Activated CD4-positive, alpha-beta memory T cell treated with anti-CD3 and anti-CD28 coated beads for 36 hours (primary cell): Measurements from ENCODE around the gene COP1. TPM values are rescaled to one million over a fixed set of nuclear protein-coding genes. Genes with fewer than 3 reads are reported as not detected.
"Not testable (repeated sequence)": the region's sequence is repeated elsewhere in the genome, so short reads cannot be mapped to it uniquely, and the experiment has no call there.

Source experiments
- CTCF ChIA-PET: fragments of 350-600 bp; sonication (Branson Sonifier 250); formaldehyde crosslinking; loops from one replicate; lab custom pipeline; 2021; ENCODE audit warnings: antibody characterized with exemption, inconsistent platforms; lab: Charles Lee
- POLR2A ChIA-PET: fragments of 350-600 bp; sonication (Branson Sonifier 250); formaldehyde crosslinking; loops from one replicate; lab custom pipeline; 2021; ENCODE audit warnings: antibody characterized with exemption; lab: Charles Lee
- DNase-seq: peaks from one replicate; pipeline ENCODE4 v3.0.0-alpha.2; 2020
- H3K27ac Mint-ChIP-seq: one replicate; pipeline ENCODE4 v1.8.0; 2021; ENCODE audit warnings: mixed read lengths
- H3K27me3 Mint-ChIP-seq: one replicate; pipeline ENCODE4 v1.8.0; 2021; ENCODE audit warnings: mixed read lengths
- H3K36me3 Mint-ChIP-seq: one replicate; pipeline ENCODE4 v1.8.0; 2021; ENCODE audit warnings: mixed read lengths
- H3K4me1 Mint-ChIP-seq: one replicate; pipeline ENCODE4 v1.8.0; 2021; ENCODE audit warnings: low read depth, mixed read lengths
- H3K4me3 Mint-ChIP-seq: one replicate; pipeline ENCODE4 v1.8.0; 2021; ENCODE audit warnings: mild to moderate bottlenecking, mixed read lengths
- H3K9me3 Mint-ChIP-seq: one replicate; pipeline ENCODE4 v1.8.0; 2021; ENCODE audit warnings: mixed read lengths
- intact Hi-C: fragments of 100-400 bp; cut with micrococcal nuclease; formaldehyde crosslinking; loops from one replicate; pipeline ENCODE4 v1.15.1; 2023
- total RNA-seq, 2 experiments: library from RNA; stranded (reverse); gene quantifications; one replicate each; pipeline ENCODE4 v1.2.3, GENCODE V29; 2021

Gene COP1
- total RNA-seq, 2 experiments from 2014 or later, result 34.2 to 34.7 TPM

GRCh38 chr1:176217461-176218099, 10.5 kb upstream of the COP1 start:
- no peak overlapping the region for H3K4me3 Mint-ChIP-seq
- peaks cover 1% of the 10 kb centered on the region for H3K36me3 Mint-ChIP-seq
- H3K27me3 Mint-ChIP-seq, result peaks cover 4% of the 10 kb centered on the region
- intact Hi-C loops, result no loop called here
- ChIA-PET CTCF (no interaction called here), POLR2A (interaction anchor here (1.2 kb wide), 1 partner anchor 10 kb away, joined by 6 read pairs; the partner anchor contains the start of gene COP1)
- H3K9me3 Mint-ChIP-seq, result no peaks in the 10 kb centered on the region
- H3K4me1 Mint-ChIP-seq, result no peaks in the 10 kb centered on the region
- H3K27ac Mint-ChIP-seq, result no peak overlapping the region
- no peak for DNase-seq

- CTCF ChIA-PET, result no interaction called here
Measured at GRCh38 chr1:176216031-176216430, 8.9 kb upstream of the COP1 start.

GRCh38 chr1:176211396-176212165, 4.5 kb upstream of the COP1 start:
- no peak overlapping the region for H3K4me3 Mint-ChIP-seq
- CTCF ChIA-PET, result no interaction called here
- POLR2A ChIA-PET, result no interaction called here

More at GRCh38 chr1:176216031-176216430, 8.9 kb upstream of the COP1 start:
- H3K27me3 Mint-ChIP-seq, result peaks cover 4% of the 10 kb centered on the region
- DNase-seq, result no peak
- no peak overlapping the region for H3K4me3 Mint-ChIP-seq
- H3K4me1 Mint-ChIP-seq, result no peaks in the 10 kb centered on the region
- POLR2A ChIA-PET, result no interaction called here
- intact Hi-C loops, result no loop called here
- H3K9me3 Mint-ChIP-seq, result no peaks in the 10 kb centered on the region
- no peak overlapping the region for H3K27ac Mint-ChIP-seq
- H3K36me3 Mint-ChIP-seq, result peaks cover 1% of the 10 kb centered on the region

GRCh38 chr1:176208034-176208433, 948 bp upstream of the COP1 start:
- H3K9me3 Mint-ChIP-seq, result no peaks in the 10 kb centered on the region
- H3K36me3 Mint-ChIP-seq, result peaks cover 13% of the 10 kb centered on the region
- peak overlapping the region; percentile 97 for H3K27ac Mint-ChIP-seq
- ChIA-PET POLR2A (interaction anchor here (0.7 to 1.2 kb wide), 6 partner anchors 9 to 1185 kb away, joined by 3 to 6 read pairs (median 3); partner anchors contain the start of gene MRPS14), CTCF (interaction anchor here (1.0 kb wide), 1 partner anchor 21 kb away, joined by 3 read pairs; no protein-coding TSS in a partner anchor)
- no peak for DNase-seq
- peak overlapping the region; percentile 99 for H3K4me3 Mint-ChIP-seq
- H3K4me1 Mint-ChIP-seq, result peaks cover 19% of the 10 kb centered on the region
- no peaks in the 10 kb centered on the region for H3K27me3 Mint-ChIP-seq
- intact Hi-C loops, result loop anchor here (5.0 to 10.0 kb wide), 3 partner anchors 91 to 1241 kb away; no protein-coding TSS in a partner anchor

More at GRCh38 chr1:176211396-176212165, 4.5 kb upstream of the COP1 start:
- H3K4me1 Mint-ChIP-seq, result peaks cover 1% of the 10 kb centered on the region
- intact Hi-C loops, result no loop called here
- H3K36me3 Mint-ChIP-seq, result peaks cover 8% of the 10 kb centered on the region
- DNase-seq, result no peak
- no peak overlapping the region for H3K27ac Mint-ChIP-seq
- no peaks in the 10 kb centered on the region for H3K9me3 Mint-ChIP-seq
- no peaks in the 10 kb centered on the region for H3K27me3 Mint-ChIP-seq

GRCh38 chr1:176206006-176206960, 803 bp downstream of the COP1 start:
- CTCF ChIA-PET, result no interaction called here
- intact Hi-C loops, result loop anchor here (2.0 to 10.0 kb wide), 5 partner anchors 89 to 1239 kb away; partner anchors contain the start of gene MRPS14
- peaks cover 15% of the 10 kb centered on the region for H3K36me3 Mint-ChIP-seq

GRCh38 chr1:176205332-176205914, 1.7 kb downstream of the COP1 start:
- no peak for DNase-seq
- ChIA-PET CTCF (no interaction called here), POLR2A (interaction anchor here (1.0 to 1.4 kb wide), 3 partner anchors 26 to 45 kb away, joined by 3 read pairs; no protein-coding TSS in a partner anchor)
- Mint-ChIP-seq H3K36me3 (peaks cover 15% of the 10 kb centered on the region), H3K9me3 (no peaks in the 10 kb centered on the region), H3K4me1 (peaks cover 33% of the 10 kb centered on the region), H3K4me3 (peak overlapping the region; percentile 97), H3K27me3 (no peaks in the 10 kb centered on the region), H3K27ac (peak overlapping the region; percentile 91)
- intact Hi-C loops, result loop anchor here (1.0 to 10.0 kb wide), 5 partner anchors 12 to 1238 kb away; no protein-coding TSS in a partner anchor

More at GRCh38 chr1:176206006-176206960, 803 bp downstream of the COP1 start:
- POLR2A ChIA-PET, result interaction anchor here (1.0 to 1.4 kb wide), 3 partner anchors 27 to 46 kb away, joined by 3 read pairs; no protein-coding TSS in a partner anchor
- Mint-ChIP-seq H3K27me3 (no peaks in the 10 kb centered on the region), H3K4me3 (peak overlapping the region; percentile 97), H3K9me3 (no peaks in the 10 kb centered on the region), H3K4me1 (peaks cover 30% of the 10 kb centered on the region), H3K27ac (peak overlapping the region; percentile 91)
- DNase-seq, result peak; percentile 59

GRCh38 chr1:176204655-176205054, 2.4 kb downstream of the COP1 start:
- POLR2A ChIA-PET, DNase-seq, CTCF ChIA-PET, H3K9me3 Mint-ChIP-seq, H3K27me3 Mint-ChIP-seq: not testable (repeated sequence)
- intact Hi-C loops, result loop anchor here (1.0 to 10.0 kb wide), 5 partner anchors 11 to 1237 kb away; no protein-coding TSS in a partner anchor
- Mint-ChIP-seq H3K4me3 (peak overlapping the region; percentile 97), H3K27ac (peak overlapping the region; percentile 91), H3K4me1 (peaks cover 41% of the 10 kb centered on the region), H3K36me3 (peaks cover 13% of the 10 kb centered on the region)

- H3K27ac Mint-ChIP-seq, result no peak overlapping the region
- no peaks in the 10 kb centered on the region for H3K9me3 Mint-ChIP-seq
- no peaks in the 10 kb centered on the region for H3K27me3 Mint-ChIP-seq
- no peak overlapping the region for H3K4me3 Mint-ChIP-seq
- ChIA-PET POLR2A (no interaction called here), CTCF (no interaction called here)
- no peak for DNase-seq
- H3K4me1 Mint-ChIP-seq, result peaks cover 44% of the 10 kb centered on the region
- peaks cover 13% of the 10 kb centered on the region for H3K36me3 Mint-ChIP-seq
- intact Hi-C loops, result loop anchor here (10.0 kb wide), 1 partner anchor 179 kb away; no protein-coding TSS in a partner anchor
Measured at GRCh38 chr1:176203735-176204134, 3.4 kb downstream of the COP1 start.

- POLR2A ChIA-PET, result no interaction called here
- intact Hi-C loops, result loop anchor here (10.0 kb wide), 1 partner anchor 177 kb away; no protein-coding TSS in a partner anchor
- H3K27me3 Mint-ChIP-seq, result no peaks in the 10 kb centered on the region
- peaks cover 7% of the 10 kb centered on the region for H3K36me3 Mint-ChIP-seq
- no peak for DNase-seq
- CTCF ChIA-PET, result no interaction called here
- H3K9me3 Mint-ChIP-seq, result no peaks in the 10 kb centered on the region
- H3K4me3 Mint-ChIP-seq, result no peak overlapping the region
- no peak overlapping the region for H3K27ac Mint-ChIP-seq
- peaks cover 57% of the 10 kb centered on the region for H3K4me1 Mint-ChIP-seq
Measured at GRCh38 chr1:176201568-176201967, 5.5 kb downstream of the COP1 start.

GRCh38 chr1:176199707-176200106, 7.4 kb downstream of the COP1 start:
- Mint-ChIP-seq H3K36me3 (peaks cover 4% of the 10 kb centered on the region), H3K9me3 (no peaks in the 10 kb centered on the region), H3K27ac (no peak overlapping the region), H3K4me3 (no peak overlapping the region), H3K27me3 (no peaks in the 10 kb centered on the region), H3K4me1 (peaks cover 60% of the 10 kb centered on the region)
- intact Hi-C loops, result loop anchor here (10.0 kb wide), 1 partner anchor 175 kb away; no protein-coding TSS in a partner anchor
- DNase-seq, result no peak
- POLR2A ChIA-PET, result no interaction called here
- CTCF ChIA-PET, result no interaction called here

- intact Hi-C loops, result no loop called here
- no peak for DNase-seq
- peaks cover 2% of the 10 kb centered on the region for H3K36me3 Mint-ChIP-seq
- ChIA-PET POLR2A (no interaction called here), CTCF (interaction anchor here (0.7 kb wide), 1 partner anchor 79 kb away, joined by 3 read pairs; no protein-coding TSS in a partner anchor)
- peaks cover 3% of the 10 kb centered on the region for H3K9me3 Mint-ChIP-seq
- H3K4me3 Mint-ChIP-seq, result no peak overlapping the region
- no peaks in the 10 kb centered on the region for H3K27me3 Mint-ChIP-seq
- no peak overlapping the region for H3K27ac Mint-ChIP-seq
- H3K4me1 Mint-ChIP-seq, result peaks cover 62% of the 10 kb centered on the region
Measured at GRCh38 chr1:176198413-176198812, 8.7 kb downstream of the COP1 start.
